Activated CD4-positive, alpha-beta T cell treated with anti-CD3 and anti-CD28 coated beads for 36 hours (primary cell): ENCODE results near the gene CNTNAP4. TPM values are rescaled to one million over a fixed set of nuclear protein-coding genes. Genes with fewer than 3 reads are reported as not detected.

Experiments
- ATAC-seq: fragments of 200-7000 bp; cut with Tn5 transposase; one replicate; pipeline ENCODE4 v1.10.0; 2021; ENCODE audit warnings: mild to moderate bottlenecking, moderate library complexity
- CTCF ChIA-PET: fragments of 350-600 bp; sonication (Branson Sonifier 250); formaldehyde crosslinking; loops from one replicate; lab custom pipeline; 2021; ENCODE audit warnings: antibody characterized with exemption; lab: Charles Lee
- POLR2A ChIA-PET: fragments of 350-600 bp; sonication (Branson Sonifier 250); formaldehyde crosslinking; loops from one replicate; lab custom pipeline; 2021; ENCODE audit warnings: antibody characterized with exemption, inconsistent platforms; lab: Charles Lee
- DNase-seq: peaks from one replicate; pipeline ENCODE4 v3.0.0-alpha.2; 2020
- H3K27ac Mint-ChIP-seq: one replicate; pipeline ENCODE4 v1.8.0; 2021; ENCODE audit warnings: mixed read lengths
- H3K27me3 Mint-ChIP-seq: one replicate; pipeline ENCODE4 v1.8.0; 2021; ENCODE audit warnings: mixed read lengths
- H3K36me3 Mint-ChIP-seq: one replicate; pipeline ENCODE4 v1.8.0; 2021; ENCODE audit warnings: low read depth, mixed read lengths
- H3K4me1 Mint-ChIP-seq: one replicate; pipeline ENCODE4 v1.8.0; 2021; ENCODE audit warnings: mixed read lengths
- H3K4me3 Mint-ChIP-seq: one replicate; pipeline ENCODE4 v1.8.0; 2021; ENCODE audit warnings: mild to moderate bottlenecking, moderate library complexity, mixed read lengths
- H3K9me3 Mint-ChIP-seq: one replicate; pipeline ENCODE4 v1.8.0; 2021; ENCODE audit warnings: low read depth, mixed read lengths
- intact Hi-C, 2 experiments: fragments of 100-400 bp; cut with DNase I in 1 of 2; cut with micrococcal nuclease in 1 of 2; formaldehyde crosslinking; loops; one replicate each; pipeline versions ENCODE4 v1.14.2 to v1.15.1; 2022 to 2024; cut with DNase I, micrococcal nuclease
- total RNA-seq, 2 experiments: library from RNA; stranded (reverse); gene quantifications; one replicate each; pipeline ENCODE4 v1.2.3, GENCODE V29; 2021

The CNTNAP4 gene
- total RNA-seq, 2 experiments from 2014 or later = not detected

GRCh38 chr16:76370344-76370743 is 93.1 kb downstream of the CNTNAP4 start:
- POLR2A ChIA-PET = no interaction called here
- Mint-ChIP-seq H3K4me3 (no peak overlapping the region), H3K36me3 (no peaks in the 10 kb centered on the region), H3K9me3 (peaks cover 3% of the 10 kb centered on the region), H3K27ac (no peak overlapping the region), H3K27me3 (no peaks in the 10 kb centered on the region), H3K4me1 (no peaks in the 10 kb centered on the region)
- ATAC-seq (no peak), DNase-seq (no peak)
- CTCF ChIA-PET = no interaction called here
- intact Hi-C loops = no loop called here

- H3K4me1 Mint-ChIP-seq = no peaks in the 10 kb centered on the region
- intact Hi-C loops = no loop called here
- no peak for ATAC-seq
- H3K9me3 Mint-ChIP-seq = peaks cover 8% of the 10 kb centered on the region
- no peak for DNase-seq
- H3K27ac Mint-ChIP-seq = no peak overlapping the region
- H3K36me3 Mint-ChIP-seq = no peaks in the 10 kb centered on the region
- H3K4me3 Mint-ChIP-seq = no peak overlapping the region
- ChIA-PET CTCF (no interaction called here), POLR2A (no interaction called here)
- no peaks in the 10 kb centered on the region for H3K27me3 Mint-ChIP-seq
Observed at GRCh38 chr16:76371441-76371840, 94.2 kb downstream of the CNTNAP4 start.

- ChIA-PET POLR2A (no interaction called here), CTCF (no interaction called here)
- Mint-ChIP-seq H3K9me3 (peaks cover 8% of the 10 kb centered on the region), H3K4me3 (no peak overlapping the region), H3K27ac (no peak overlapping the region), H3K4me1 (no peaks in the 10 kb centered on the region), H3K36me3 (no peaks in the 10 kb centered on the region), H3K27me3 (no peaks in the 10 kb centered on the region)
- intact Hi-C loops = no loop called here
- DNase-seq (no peak), ATAC-seq (no peak)
Observed at GRCh38 chr16:76373998-76374397, 96.8 kb downstream of the CNTNAP4 start.

- no peaks in the 10 kb centered on the region for H3K4me1 Mint-ChIP-seq
- intact Hi-C loops = no loop called here
- CTCF ChIA-PET = no interaction called here
- no peaks in the 10 kb centered on the region for H3K36me3 Mint-ChIP-seq
- H3K9me3 Mint-ChIP-seq = peaks cover 8% of the 10 kb centered on the region
- ATAC-seq = no peak
- H3K4me3 Mint-ChIP-seq = no peak overlapping the region
- no peaks in the 10 kb centered on the region for H3K27me3 Mint-ChIP-seq
- DNase-seq = no peak
- POLR2A ChIA-PET = no interaction called here
- H3K27ac Mint-ChIP-seq = no peak overlapping the region
Observed at GRCh38 chr16:76376988-76377387, 99.8 kb downstream of the CNTNAP4 start.

- Mint-ChIP-seq H3K27me3 (no peaks in the 10 kb centered on the region), H3K4me3 (no peak overlapping the region), H3K4me1 (no peaks in the 10 kb centered on the region), H3K27ac (no peak overlapping the region), H3K9me3 (peaks cover 5% of the 10 kb centered on the region), H3K36me3 (no peaks in the 10 kb centered on the region)
- POLR2A ChIA-PET = no interaction called here
- DNase-seq = no peak
- ATAC-seq = no peak
- CTCF ChIA-PET = no interaction called here
- intact Hi-C loops = no loop called here
Observed at GRCh38 chr16:76378020-76378419, 100.8 kb downstream of the CNTNAP4 start.

GRCh38 chr16:76381096-76381495 is 103.9 kb downstream of the CNTNAP4 start:
- ChIA-PET POLR2A (no interaction called here), CTCF (no interaction called here)
- no peak overlapping the region for H3K4me3 Mint-ChIP-seq
- peaks cover 5% of the 10 kb centered on the region for H3K9me3 Mint-ChIP-seq
- no peaks in the 10 kb centered on the region for H3K36me3 Mint-ChIP-seq
- no peaks in the 10 kb centered on the region for H3K4me1 Mint-ChIP-seq
- intact Hi-C loops = no loop called here
- DNase-seq (no peak), ATAC-seq (no peak)
- no peaks in the 10 kb centered on the region for H3K27me3 Mint-ChIP-seq
- H3K27ac Mint-ChIP-seq = no peak overlapping the region

- no peaks in the 10 kb centered on the region for H3K4me1 Mint-ChIP-seq
- DNase-seq (no peak), ATAC-seq (no peak)
- no peak overlapping the region for H3K4me3 Mint-ChIP-seq
- intact Hi-C loops = no loop called here
- no peak overlapping the region for H3K27ac Mint-ChIP-seq
- H3K27me3 Mint-ChIP-seq = no peaks in the 10 kb centered on the region
- ChIA-PET POLR2A (no interaction called here), CTCF (interaction anchor here (0.7 to 1.6 kb wide), 4 partner anchors 10 to 107 kb away, joined by 3 to 5 read pairs (median 4); no protein-coding TSS in a partner anchor)
- H3K9me3 Mint-ChIP-seq = peaks cover 5% of the 10 kb centered on the region
- H3K36me3 Mint-ChIP-seq = no peaks in the 10 kb centered on the region
Observed at GRCh38 chr16:76385601-76386230, 108.5 kb downstream of the CNTNAP4 start.

- no peak for ATAC-seq
- POLR2A ChIA-PET = no interaction called here
- no peaks in the 10 kb centered on the region for H3K36me3 Mint-ChIP-seq
Observed at GRCh38 chr16:76386784-76387183, 109.6 kb downstream of the CNTNAP4 start.

GRCh38 chr16:76387994-76388393 is 110.8 kb downstream of the CNTNAP4 start:
- CTCF ChIA-PET = no interaction called here
- H3K4me1 Mint-ChIP-seq = no peaks in the 10 kb centered on the region
- no peaks in the 10 kb centered on the region for H3K27me3 Mint-ChIP-seq
- ATAC-seq (no peak), DNase-seq (no peak)
- no peak overlapping the region for H3K4me3 Mint-ChIP-seq
- no peaks in the 10 kb centered on the region for H3K36me3 Mint-ChIP-seq
- intact Hi-C loops = no loop called here
- POLR2A ChIA-PET = no interaction called here
- peaks cover 5% of the 10 kb centered on the region for H3K9me3 Mint-ChIP-seq
- no peak overlapping the region for H3K27ac Mint-ChIP-seq

More at GRCh38 chr16:76386784-76387183, 109.6 kb downstream of the CNTNAP4 start:
- CTCF ChIA-PET = interaction anchor here (0.7 to 1.6 kb wide), 3 partner anchors 10 to 21 kb away, joined by 3 to 5 read pairs (median 4); no protein-coding TSS in a partner anchor
- Mint-ChIP-seq H3K4me3 (no peak overlapping the region), H3K4me1 (no peaks in the 10 kb centered on the region), H3K9me3 (peaks cover 5% of the 10 kb centered on the region), H3K27me3 (no peaks in the 10 kb centered on the region), H3K27ac (no peak overlapping the region)
- no peak for DNase-seq
- intact Hi-C loops = no loop called here

- H3K27ac Mint-ChIP-seq = no peak overlapping the region
- H3K4me1 Mint-ChIP-seq = no peaks in the 10 kb centered on the region
- H3K27me3 Mint-ChIP-seq = no peaks in the 10 kb centered on the region
- no peak overlapping the region for H3K4me3 Mint-ChIP-seq
- ATAC-seq (no peak), DNase-seq (no peak)
- no peaks in the 10 kb centered on the region for H3K9me3 Mint-ChIP-seq
- no peaks in the 10 kb centered on the region for H3K36me3 Mint-ChIP-seq
- POLR2A ChIA-PET = no interaction called here
- CTCF ChIA-PET = no interaction called here
- intact Hi-C loops = no loop called here
Observed at GRCh38 chr16:76389126-76389525, 111.9 kb downstream of the CNTNAP4 start.

- ATAC-seq (no peak), DNase-seq (no peak)
- POLR2A ChIA-PET = no interaction called here
- H3K27me3 Mint-ChIP-seq = no peaks in the 10 kb centered on the region
- intact Hi-C loops = no loop called here
- H3K4me3 Mint-ChIP-seq = no peak overlapping the region
- no peaks in the 10 kb centered on the region for H3K9me3 Mint-ChIP-seq
- CTCF ChIA-PET = no interaction called here
- no peaks in the 10 kb centered on the region for H3K36me3 Mint-ChIP-seq
- no peak overlapping the region for H3K27ac Mint-ChIP-seq
- no peaks in the 10 kb centered on the region for H3K4me1 Mint-ChIP-seq
Observed at GRCh38 chr16:76390476-76390875, 113.3 kb downstream of the CNTNAP4 start.

- Mint-ChIP-seq H3K4me1 (no peaks in the 10 kb centered on the region), H3K9me3 (peaks cover 2% of the 10 kb centered on the region), H3K27me3 (no peaks in the 10 kb centered on the region), H3K36me3 (no peaks in the 10 kb centered on the region), H3K4me3 (no peak overlapping the region), H3K27ac (no peak overlapping the region)
- POLR2A ChIA-PET = no interaction called here
- DNase-seq (no peak), ATAC-seq (no peak)
- intact Hi-C loops = no loop called here
- CTCF ChIA-PET = interaction anchor here (1.6 kb wide), 1 partner anchor 11 kb away, joined by 4 read pairs; no protein-coding TSS in a partner anchor
Observed at GRCh38 chr16:76396977-76397376, 119.8 kb downstream of the CNTNAP4 start.
